ENCODE measurements around the gene ZNF574. TPM values are rescaled to one million over a fixed set of nuclear protein-coding genes. Genes with fewer than 3 reads are reported as not detected.

The ZNF574 gene
- total RNA-seq, 1 experiment from 2014 or later: 35.6 TPM

DNA sequence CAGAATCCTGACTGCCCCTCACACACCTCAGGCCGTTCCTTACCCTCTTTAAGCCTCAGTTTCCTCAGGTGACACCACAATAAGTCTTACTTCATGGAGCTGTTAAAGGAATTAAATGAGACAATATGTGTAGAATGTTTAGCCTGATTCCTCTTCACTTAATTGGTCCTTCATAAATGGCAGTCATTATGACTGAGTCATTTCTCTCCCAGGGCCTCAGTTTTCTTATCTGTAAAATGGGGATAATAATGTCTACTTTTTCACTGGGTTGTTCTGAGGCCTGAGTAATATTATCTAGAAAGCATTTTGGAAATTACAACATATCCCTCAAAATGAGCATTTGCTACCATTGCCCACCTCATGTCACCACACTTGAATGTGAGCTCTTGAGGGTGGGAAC is 34.7 kb downstream of the ZNF574 start:
- no peak overlapping the region for H4K91ac ChIP-seq (ENCODE audit: insufficient read length, low read depth, low read length)
- no peak overlapping the region for H2AFZ ChIP-seq (ENCODE audit: low read length)
- H3K79me2 ChIP-seq (ENCODE audit: insufficient read depth, low read length): no peaks in the 10 kb centered on the region
- peaks cover 9% of the 10 kb centered on the region; the same call in 1 of the 2 replicates for H3K4me1 ChIP-seq (ENCODE audit: insufficient read depth, low read length)
- H4K8ac ChIP-seq (replicated peaks; ENCODE audit: insufficient read length, low read depth, low read length): no peak overlapping the region
- H3K4ac ChIP-seq (ENCODE audit: low read depth, low read length): no peak overlapping the region
- H3K14ac ChIP-seq (ENCODE audit: insufficient read depth, low read length): no peak overlapping the region
- H2BK120ac ChIP-seq (ENCODE audit: low read depth, low read length, poor library complexity, severe bottlenecking): no peak overlapping the region
- H3K9me3 ChIP-seq (ENCODE audit: control insufficient read depth, low read depth, low read length): no peaks in the 10 kb centered on the region
- H2BK20ac ChIP-seq (ENCODE audit: low read depth, low read length, poor library complexity, severe bottlenecking): no peak overlapping the region
- no peaks in the 10 kb centered on the region for H3K27me3 ChIP-seq (ENCODE audit: insufficient read depth, low read length)
- H4K5ac ChIP-seq (ENCODE audit: insufficient read length, low read depth, low read length): no peak overlapping the region
- H3K56ac ChIP-seq (ENCODE audit: insufficient read length, low read depth, low read length): no peak overlapping the region
- no peak overlapping the region for H2AK5ac ChIP-seq (ENCODE audit: insufficient read length, low read length)
- peaks cover 27 to 32% of the 10 kb centered on the region in 2 experiments for H3K4me1 Mint-ChIP-seq
- H3K4me3 Mint-ChIP-seq: no peak overlapping the region
- H2BK15ac ChIP-seq (ENCODE audit: low read depth, low read length): no peak overlapping the region
- no peaks in the 10 kb centered on the region for H3K23me2 ChIP-seq (ENCODE audit: insufficient read length, low read depth, low read length, poor library complexity, severe bottlenecking)
- H3K4me2 ChIP-seq (ENCODE audit: insufficient read depth, insufficient read length, low read length): no peak overlapping the region
- H3K9ac ChIP-seq (ENCODE audit: extremely low read depth, insufficient read length, low read length): no peak overlapping the region
- no peaks in the 10 kb centered on the region for H3K36me3 Mint-ChIP-seq (ENCODE audit: insufficient read depth in 1 of 3, low read depth in 3 of 3)
- no peak overlapping the region for H3K23ac ChIP-seq (ENCODE audit: insufficient read length, low read depth, low read length)
- no peaks in the 10 kb centered on the region for H4K20me1 ChIP-seq (ENCODE audit: control insufficient read depth, insufficient read depth, insufficient read length)
- no peak overlapping the region for H2BK5ac ChIP-seq (ENCODE audit: insufficient read length, low read length)
- H3K27ac ChIP-seq (ENCODE audit: insufficient read length, low read depth, low read length): no peak overlapping the region
- DNase-seq: no peak
- TF ChIP-seq, protein P1, sequence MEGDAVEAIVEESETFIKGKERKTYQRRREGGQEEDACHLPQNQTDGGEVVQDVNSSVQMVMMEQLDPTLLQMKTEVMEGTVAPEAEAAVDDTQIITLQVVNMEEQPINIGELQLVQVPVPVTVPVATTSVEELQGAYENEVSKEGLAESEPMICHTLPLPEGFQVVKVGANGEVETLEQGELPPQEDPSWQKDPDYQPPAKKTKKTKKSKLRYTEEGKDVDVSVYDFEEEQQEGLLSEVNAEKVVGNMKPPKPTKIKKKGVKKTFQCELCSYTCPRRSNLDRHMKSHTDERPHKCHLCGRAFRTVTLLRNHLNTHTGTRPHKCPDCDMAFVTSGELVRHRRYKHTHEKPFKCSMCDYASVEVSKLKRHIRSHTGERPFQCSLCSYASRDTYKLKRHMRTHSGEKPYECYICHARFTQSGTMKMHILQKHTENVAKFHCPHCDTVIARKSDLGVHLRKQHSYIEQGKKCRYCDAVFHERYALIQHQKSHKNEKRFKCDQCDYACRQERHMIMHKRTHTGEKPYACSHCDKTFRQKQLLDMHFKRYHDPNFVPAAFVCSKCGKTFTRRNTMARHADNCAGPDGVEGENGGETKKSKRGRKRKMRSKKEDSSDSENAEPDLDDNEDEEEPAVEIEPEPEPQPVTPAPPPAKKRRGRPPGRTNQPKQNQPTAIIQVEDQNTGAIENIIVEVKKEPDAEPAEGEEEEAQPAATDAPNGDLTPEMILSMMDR (conservative IDR thresholded peaks at IDR 0.05): no peak
- H3K27ac Mint-ChIP-seq: no peak overlapping the region
- no peaks in the 10 kb centered on the region for H3K79me1 ChIP-seq (ENCODE audit: insufficient read depth, low read depth, low read length, poor library complexity, severe bottlenecking)
- no CpG with 5 or more reads among the region's 1 CpG for WGBS (ENCODE audit: extremely low coverage, insufficient read length, low lambda C conversion rate)
- no peaks in the 10 kb centered on the region; a peak in 1 of 5 replicates for H3K9me3 Mint-ChIP-seq
- H2BK12ac ChIP-seq (ENCODE audit: insufficient read length, low read depth, low read length): no peak overlapping the region
- no peak overlapping the region for H3T11ph ChIP-seq (ENCODE audit: low read length)
- peaks cover 14% of the 10 kb centered on the region for H3K27me3 Mint-ChIP-seq (ENCODE audit: low read depth)
- no peak overlapping the region for H3K18ac ChIP-seq (ENCODE audit: insufficient read length, low read depth, low read length)

Data from H9 (cell line).